Measurements from ENCODE around the gene SNX25.

Gene SNX25

GRCh38 chr4:185396724-185397385 is 187.5 kb downstream of the SNX25 start, which contains the start of gene ANKRD37:
Gene ANKRD37 (plus strand): TSS chr4:185396841. CDS start chr4:185396924, 83 bp downstream.
- in situ Hi-C loops (cut with MboI; ENCODE audit: low sequenced_read_pairs) = no loop called here

GRCh38 chr4:185398618-185399017 is 189.2 kb downstream of the SNX25 start:
- in situ Hi-C loops (cut with MboI; ENCODE audit: low sequenced_read_pairs) = no loop called here

GRCh38 chr4:185399466-185399865 is 190.1 kb downstream of the SNX25 start:
- in situ Hi-C loops (cut with MboI; ENCODE audit: low sequenced_read_pairs) = no loop called here

GRCh38 chr4:185404031-185404430 is 194.6 kb downstream of the SNX25 start:
- in situ Hi-C loops (cut with MboI; ENCODE audit: low sequenced_read_pairs) = no loop called here

GRCh38 chr4:185405296-185405999 is 196.1 kb downstream of the SNX25 start:
- in situ Hi-C loops (cut with MboI; ENCODE audit: low sequenced_read_pairs) = no loop called here

- in situ Hi-C loops (cut with MboI; ENCODE audit: low sequenced_read_pairs) = no loop called here
These were observed 199.0 kb downstream of the SNX25 start for GRCh38 chr4:185408432-185408831.

- in situ Hi-C loops (cut with MboI; ENCODE audit: low sequenced_read_pairs) = no loop called here
These were observed 202.5 kb downstream of the SNX25 start for GRCh38 chr4:185411849-185412248.

GRCh38 chr4:185412412-185412811 is 203.0 kb downstream of the SNX25 start:
- in situ Hi-C loops (cut with MboI; ENCODE audit: low sequenced_read_pairs) = no loop called here
